ENCODE results near the gene GATB.

- TF ChIP-seq RUNX3 (IDR thresholded peaks at IDR 0.05; ENCODE audit: low read length) (peak; percentile 28; the same call in 1 of the 2 replicates), RFX5 (IDR thresholded peaks at IDR 0.05; ENCODE audit: low read depth, low read length) (no peak), TARDBP (IDR thresholded peaks at IDR 0.05; ENCODE audit: borderline replicate concordance) (no peak), SRF (IDR thresholded peaks at IDR 0.05; ENCODE audit: low read depth in 2 of 2, low read length in 2 of 2) (no peak)
Measured at GRCh38 chr4:151743128-151743854, 17.5 kb downstream of the GATB start.

All from GM12878 (cell line).